ENCODE measurements around the gene LAMA5.

The LAMA5 gene, protein sequence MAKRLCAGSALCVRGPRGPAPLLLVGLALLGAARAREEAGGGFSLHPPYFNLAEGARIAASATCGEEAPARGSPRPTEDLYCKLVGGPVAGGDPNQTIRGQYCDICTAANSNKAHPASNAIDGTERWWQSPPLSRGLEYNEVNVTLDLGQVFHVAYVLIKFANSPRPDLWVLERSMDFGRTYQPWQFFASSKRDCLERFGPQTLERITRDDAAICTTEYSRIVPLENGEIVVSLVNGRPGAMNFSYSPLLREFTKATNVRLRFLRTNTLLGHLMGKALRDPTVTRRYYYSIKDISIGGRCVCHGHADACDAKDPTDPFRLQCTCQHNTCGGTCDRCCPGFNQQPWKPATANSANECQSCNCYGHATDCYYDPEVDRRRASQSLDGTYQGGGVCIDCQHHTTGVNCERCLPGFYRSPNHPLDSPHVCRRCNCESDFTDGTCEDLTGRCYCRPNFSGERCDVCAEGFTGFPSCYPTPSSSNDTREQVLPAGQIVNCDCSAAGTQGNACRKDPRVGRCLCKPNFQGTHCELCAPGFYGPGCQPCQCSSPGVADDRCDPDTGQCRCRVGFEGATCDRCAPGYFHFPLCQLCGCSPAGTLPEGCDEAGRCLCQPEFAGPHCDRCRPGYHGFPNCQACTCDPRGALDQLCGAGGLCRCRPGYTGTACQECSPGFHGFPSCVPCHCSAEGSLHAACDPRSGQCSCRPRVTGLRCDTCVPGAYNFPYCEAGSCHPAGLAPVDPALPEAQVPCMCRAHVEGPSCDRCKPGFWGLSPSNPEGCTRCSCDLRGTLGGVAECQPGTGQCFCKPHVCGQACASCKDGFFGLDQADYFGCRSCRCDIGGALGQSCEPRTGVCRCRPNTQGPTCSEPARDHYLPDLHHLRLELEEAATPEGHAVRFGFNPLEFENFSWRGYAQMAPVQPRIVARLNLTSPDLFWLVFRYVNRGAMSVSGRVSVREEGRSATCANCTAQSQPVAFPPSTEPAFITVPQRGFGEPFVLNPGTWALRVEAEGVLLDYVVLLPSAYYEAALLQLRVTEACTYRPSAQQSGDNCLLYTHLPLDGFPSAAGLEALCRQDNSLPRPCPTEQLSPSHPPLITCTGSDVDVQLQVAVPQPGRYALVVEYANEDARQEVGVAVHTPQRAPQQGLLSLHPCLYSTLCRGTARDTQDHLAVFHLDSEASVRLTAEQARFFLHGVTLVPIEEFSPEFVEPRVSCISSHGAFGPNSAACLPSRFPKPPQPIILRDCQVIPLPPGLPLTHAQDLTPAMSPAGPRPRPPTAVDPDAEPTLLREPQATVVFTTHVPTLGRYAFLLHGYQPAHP (N-terminal part only)

GRCh38 chr20:62367136-62367632 lies at the start of gene LAMA5:
TSS of gene LAMA5 (minus strand) at chr20:62367312. CDS start at chr20:62367245, 67 bp downstream.
- peak; percentile 6 for DNase-seq

GRCh38 chr20:62415354-62416111 lies 48.4 kb upstream of the LAMA5 start:
- DNase-seq: no peak

- DNase-seq: no peak
Observed at GRCh38 chr20:62413896-62414481, 46.9 kb upstream of the LAMA5 start.

DNA sequence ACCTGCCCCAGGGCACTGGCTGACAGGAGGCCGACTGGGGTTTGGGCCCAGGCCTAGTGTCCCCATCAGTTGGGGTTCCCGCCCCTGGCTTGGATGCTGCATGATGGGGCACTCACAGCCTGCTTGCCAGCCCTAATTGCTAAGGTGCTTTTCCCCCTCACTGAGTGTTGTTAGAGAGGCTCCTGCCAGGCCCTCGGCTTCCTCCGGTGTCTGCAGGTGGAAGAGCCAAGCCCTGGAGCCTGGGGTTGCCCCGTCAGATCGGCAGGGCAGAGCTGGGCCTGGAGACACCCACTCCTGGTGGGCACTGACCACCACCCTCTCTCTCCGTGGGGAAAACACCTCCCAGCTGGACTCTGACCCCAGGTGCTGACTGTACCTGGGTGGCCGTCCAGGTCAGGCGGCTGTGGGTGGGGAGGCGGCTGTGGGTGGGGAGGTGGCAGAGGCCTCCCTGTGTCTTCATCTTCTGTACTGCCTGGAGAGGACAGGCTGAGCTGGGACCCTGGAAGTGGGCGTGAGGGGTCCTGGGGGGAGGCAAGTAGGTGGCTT lies 46.0 kb upstream of the LAMA5 start:
- DNase-seq: no peak

GRCh38 chr20:62412194-62413024 lies 45.3 kb upstream of the LAMA5 start:
- DNase-seq: no peak

- DNase-seq: no peak
Observed at GRCh38 chr20:62411479-62412193, 44.5 kb upstream of the LAMA5 start.

- DNase-seq: no peak
Observed at GRCh38 chr20:62410746-62411478, 43.8 kb upstream of the LAMA5 start.

DNA sequence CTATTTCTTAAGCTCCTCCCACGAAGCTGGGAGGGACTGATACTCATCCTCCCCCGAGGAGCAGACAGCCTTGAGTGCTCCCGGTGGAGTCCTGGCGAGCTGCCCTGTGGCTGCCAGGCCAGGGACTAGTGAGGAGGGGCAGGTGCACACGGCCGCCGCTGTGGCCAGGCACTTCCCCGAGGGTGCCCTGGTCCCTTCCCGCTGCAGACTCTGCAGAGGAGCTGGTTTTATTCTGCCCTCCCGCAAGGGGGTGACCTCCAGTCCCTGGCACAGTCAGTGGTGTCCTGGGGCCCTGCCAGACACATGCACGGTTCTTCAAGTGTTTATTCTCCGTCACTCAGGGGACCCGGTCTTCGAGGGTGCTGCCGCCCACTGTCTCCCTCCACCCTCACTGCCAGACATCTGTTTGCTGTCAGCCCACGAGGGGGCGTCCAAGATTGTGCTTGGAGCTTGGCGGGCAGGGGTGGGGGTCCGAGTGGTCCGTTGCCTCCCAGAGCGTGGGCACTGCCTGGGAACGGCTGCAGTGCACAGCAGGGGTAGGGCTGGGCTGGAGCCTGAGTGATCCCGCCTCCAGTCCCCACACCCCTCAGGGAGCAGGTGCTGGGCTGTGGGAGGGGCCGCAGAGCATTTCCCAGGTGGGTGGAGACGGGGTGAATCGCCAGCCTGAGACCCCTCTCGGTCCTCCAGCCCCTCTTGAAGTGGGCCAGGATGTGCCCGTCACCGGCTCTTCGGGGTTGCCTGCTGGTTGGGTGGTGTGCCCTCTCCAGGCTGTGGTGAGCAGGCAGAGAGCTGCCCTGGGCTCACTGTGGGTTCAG lies 43.0 kb upstream of the LAMA5 start:
- peak; percentile 32 for DNase-seq

- no peak for DNase-seq
Observed at GRCh38 chr20:62409086-62409853, 42.2 kb upstream of the LAMA5 start.

DNA sequence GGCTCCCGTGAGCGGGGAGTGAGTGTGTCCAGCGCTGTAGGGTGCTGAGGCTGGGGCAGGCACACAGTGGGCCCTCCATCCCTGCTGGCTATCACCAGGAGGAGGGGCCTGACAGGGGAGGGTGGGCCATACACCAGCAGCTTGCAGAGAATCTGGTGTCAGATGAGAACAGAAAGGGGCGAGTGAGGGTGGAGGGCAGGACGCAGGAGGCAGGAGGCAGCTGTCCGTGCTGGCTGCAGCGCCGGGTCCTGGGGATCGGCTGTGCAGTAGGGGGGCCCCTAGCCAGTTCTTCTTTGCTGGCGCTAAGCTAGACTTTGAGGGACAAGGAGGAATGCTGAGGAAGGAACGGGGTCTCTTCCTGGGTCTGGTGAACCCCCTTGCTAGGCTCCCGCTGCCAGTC lies 41.5 kb upstream of the LAMA5 start:
- DNase-seq: no peak

GRCh38 chr20:62408055-62408454 lies 40.9 kb upstream of the LAMA5 start:
- DNase-seq: no peak

- DNase-seq: peak; percentile 93
Observed at GRCh38 chr20:62407221-62407992, 40.3 kb upstream of the LAMA5 start, which contains the start of gene CABLES2. TSS of gene CABLES2 (minus strand) at chr20:62407285. CDS start at chr20:62407276, 9 bp downstream.

DNA sequence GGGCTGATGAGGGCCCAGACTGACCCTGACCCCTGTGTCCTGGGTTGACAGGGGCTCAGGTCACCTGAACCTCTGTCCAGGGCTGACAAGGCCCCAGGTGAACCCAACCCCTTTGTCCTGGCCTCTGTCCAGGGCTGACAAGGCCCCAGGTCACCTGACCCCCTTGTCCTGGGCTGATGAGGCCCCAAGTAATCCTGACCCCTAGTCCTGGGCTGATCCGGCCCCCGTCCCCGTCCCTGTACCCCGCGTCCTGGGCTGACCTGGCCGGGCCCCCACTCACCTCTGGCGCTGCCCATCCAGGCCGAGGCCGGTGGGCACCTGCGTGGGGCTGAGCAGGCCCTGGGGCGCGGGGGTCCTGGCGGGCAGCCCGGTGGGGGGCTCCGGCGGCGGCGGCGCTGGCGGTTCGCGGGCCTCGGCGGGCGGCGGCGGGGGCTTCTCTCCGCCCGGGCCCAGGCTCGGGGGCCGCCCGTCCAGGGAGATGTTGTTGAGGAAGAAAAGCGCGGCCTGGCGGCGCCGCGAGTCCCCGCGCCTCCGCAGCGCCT lies 39.6 kb upstream of the LAMA5 start:
- no peak for DNase-seq

DNA sequence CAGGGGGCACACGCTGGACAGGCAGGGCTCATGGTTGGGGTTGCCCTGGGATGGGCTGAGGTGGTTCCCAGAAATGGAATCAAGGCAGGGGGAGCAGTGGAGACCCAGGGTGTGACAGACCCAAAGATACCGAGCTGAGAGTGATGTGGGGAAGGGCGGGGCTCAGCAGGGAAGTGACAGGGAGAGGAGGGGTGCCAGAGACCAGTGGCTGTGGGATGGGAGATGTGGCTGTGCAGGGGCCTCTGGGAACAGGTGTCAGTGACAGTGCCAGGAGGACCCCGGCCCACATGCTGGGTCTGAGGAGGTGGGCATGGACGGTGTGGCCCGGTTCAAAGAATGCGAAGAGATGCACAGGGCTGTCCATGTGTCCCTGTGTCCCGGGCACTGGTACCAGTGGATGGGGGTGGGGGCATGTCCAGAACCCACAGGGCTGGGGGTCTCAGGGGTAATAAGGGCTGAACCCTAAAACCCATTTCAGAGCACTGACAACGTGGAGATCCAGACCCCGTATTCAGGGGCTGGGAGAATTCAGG lies 38.9 kb upstream of the LAMA5 start:
- DNase-seq: no peak

DNA sequence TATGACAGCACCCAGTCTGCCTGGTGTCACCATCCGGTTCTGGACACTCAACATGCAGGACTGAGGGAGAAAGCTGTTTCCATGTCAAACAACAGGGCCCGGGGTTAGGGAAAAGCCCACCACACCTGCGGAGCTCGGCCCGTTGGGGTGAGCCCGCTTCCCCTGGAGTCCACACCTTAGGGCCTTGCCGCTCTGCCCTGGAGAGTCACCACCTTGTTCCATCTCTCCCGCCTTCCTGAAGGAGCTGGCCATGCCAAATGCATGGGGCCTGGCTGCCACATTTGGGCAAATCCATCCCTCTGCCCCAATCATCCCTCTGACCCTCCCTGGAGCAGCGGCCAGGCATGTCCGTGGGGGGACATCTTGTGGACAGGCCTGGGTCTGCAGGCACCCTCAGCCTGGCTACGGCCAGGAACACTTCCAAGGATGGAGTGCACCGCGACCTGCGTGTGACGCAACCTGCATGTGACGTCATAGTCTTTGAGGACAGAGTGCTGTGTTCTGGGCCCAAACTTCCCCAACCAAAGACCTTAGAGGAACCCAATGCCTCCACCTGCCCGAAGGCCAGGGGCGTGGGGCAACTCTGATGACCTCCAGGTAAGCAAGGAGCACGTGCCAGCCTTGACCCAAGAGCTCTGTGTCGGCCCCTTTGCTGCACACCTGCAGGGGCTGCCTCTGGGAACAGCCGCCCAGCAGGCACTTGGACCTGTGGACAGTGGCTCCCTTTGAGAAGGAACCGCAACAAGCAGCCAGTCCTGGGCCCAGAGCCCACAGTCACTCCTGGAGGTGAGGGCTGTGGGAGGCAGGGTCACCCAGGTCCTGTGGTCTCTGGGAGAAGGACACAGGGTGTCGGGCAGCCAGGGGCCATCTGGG lies 38.2 kb upstream of the LAMA5 start:
- no peak for DNase-seq

All from CD4-positive, alpha-beta T cell treated with Interleukin-21 for 1 hour (primary cell).